GM19438 (cell line): ENCODE data around the gene STUB1.
A peak's percentile ranks its signal among the peaks of the same experiment; 100 is the strongest.

Source experiments
- ATAC-seq: cut with Tn5 transposase; IDR thresholded peaks from one replicate; pipeline ENCODE4 v1.9.1; 2021; ENCODE audit warnings: low read depth; ENCODE audit not compliant: unreplicated experiment

Gene STUB1

DNA sequence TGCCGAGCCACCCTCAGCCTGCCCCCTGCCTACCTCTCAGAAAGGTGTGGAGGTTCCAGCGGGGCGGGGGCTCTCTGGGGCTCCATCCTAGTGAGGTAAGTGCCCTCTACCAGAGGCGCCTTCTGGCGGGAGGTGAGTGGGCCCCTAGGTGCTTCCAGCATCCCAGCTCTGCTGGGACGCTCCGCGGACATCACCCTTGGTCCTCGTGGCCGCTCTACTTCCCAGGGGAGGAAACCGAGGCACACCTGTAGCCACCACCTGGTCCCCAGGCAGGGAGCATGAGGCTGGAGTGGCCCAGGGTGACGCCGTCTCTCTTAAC lies 37.2 kb upstream of the STUB1 start:
- no peak for ATAC-seq

- ATAC-seq, result no peak
These were observed 35.7 kb upstream of the STUB1 start for GRCh38 chr16:644556-644955.

GRCh38 chr16:645852-646678 lies 34.1 kb upstream of the STUB1 start:
- no peak for ATAC-seq

DNA sequence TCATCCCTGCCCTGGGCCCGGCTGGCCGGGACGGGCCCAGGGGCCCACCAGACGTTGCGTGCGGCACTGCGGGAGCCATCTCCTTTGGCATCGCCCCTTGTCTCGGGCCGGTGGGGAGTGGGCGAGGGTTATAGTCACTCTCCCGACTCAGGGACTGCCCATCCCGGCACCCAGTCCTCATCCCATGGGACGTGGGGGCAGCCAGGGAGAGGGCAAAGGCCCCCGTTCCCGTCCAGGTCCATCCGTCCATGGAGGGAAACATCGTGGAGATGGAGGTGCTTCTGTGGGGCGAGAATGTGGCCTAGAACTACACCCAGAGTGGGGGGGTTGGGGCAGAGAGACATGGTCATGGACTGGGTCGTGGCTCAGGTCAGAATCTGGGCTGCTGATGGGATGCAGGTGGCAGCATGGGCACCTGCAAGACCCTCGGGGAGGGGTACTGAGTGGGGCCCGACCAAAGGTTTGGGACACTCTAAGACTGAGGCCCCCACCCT lies 33.5 kb upstream of the STUB1 start:
- ATAC-seq, result no peak

DNA sequence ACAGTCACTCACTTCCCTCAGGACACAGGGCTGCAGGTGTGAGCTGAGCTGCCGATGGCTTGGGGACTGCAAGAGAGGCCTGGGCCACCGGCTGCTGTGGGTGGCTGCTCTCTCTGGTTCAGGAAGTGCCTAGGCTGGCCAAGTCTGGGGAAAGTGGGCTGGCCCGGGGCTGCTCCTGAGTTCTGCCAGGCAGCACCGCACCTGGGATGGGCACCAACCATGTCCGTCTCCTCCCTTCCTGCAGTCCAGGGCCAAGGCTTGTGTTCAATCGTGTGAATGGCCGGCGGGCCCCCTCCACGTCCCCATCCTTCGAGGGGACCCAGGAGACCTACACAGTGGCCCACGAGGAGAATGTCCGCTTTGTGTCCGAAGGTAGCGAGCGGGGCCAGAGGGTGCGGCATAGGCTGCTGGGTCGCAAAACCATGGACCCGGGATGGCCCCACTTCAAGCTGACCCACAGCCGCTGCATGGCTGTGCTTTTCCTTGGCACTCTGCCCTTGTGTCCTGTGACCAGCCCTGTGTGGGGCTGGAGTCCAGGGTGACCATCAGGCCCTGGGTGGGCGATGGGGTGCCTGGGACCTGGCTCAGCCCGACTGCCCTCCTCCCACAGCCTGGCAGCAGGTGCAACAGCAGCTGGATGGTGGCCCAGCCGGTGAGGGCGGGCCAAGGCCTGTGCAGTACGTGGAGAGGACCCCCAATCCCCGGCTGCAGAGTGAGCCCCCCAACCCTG lies 32.9 kb upstream of the STUB1 start:
- ATAC-seq, result no peak

DNA sequence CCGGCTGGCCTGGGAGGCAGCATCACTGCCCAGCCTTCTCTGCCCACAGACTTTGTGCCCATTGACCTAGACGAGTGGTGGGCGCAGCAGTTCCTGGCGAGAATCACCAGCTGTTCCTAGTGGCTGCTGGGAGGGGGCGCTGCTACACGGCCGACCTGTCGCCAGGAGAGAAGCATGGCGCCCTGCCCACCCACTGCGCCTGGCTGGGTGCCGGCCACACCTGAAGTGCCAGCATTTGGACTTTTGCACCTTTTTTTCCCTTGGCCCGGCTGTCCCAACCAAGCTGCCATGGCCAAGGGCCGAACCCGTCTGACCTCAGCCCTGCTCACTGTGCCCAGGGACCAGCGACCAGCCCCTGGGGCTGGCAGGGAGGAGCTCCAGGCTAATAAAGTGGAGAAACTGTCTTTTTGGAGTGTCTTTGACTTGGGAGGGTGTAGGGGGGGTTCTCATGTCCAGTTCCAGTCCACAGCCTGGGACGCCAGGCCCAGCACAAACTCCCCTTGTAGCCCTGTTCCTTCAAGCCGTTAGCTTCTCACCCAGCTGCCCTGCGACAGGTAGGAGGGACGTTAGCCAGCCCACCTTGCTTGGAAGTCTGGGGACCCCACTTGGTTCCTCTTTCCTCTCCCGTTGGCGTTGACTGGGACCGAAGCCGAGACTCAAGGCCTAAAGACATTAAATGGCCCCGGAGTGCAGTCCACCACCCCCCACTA lies 32.0 kb upstream of the STUB1 start:
- no peak for ATAC-seq

DNA sequence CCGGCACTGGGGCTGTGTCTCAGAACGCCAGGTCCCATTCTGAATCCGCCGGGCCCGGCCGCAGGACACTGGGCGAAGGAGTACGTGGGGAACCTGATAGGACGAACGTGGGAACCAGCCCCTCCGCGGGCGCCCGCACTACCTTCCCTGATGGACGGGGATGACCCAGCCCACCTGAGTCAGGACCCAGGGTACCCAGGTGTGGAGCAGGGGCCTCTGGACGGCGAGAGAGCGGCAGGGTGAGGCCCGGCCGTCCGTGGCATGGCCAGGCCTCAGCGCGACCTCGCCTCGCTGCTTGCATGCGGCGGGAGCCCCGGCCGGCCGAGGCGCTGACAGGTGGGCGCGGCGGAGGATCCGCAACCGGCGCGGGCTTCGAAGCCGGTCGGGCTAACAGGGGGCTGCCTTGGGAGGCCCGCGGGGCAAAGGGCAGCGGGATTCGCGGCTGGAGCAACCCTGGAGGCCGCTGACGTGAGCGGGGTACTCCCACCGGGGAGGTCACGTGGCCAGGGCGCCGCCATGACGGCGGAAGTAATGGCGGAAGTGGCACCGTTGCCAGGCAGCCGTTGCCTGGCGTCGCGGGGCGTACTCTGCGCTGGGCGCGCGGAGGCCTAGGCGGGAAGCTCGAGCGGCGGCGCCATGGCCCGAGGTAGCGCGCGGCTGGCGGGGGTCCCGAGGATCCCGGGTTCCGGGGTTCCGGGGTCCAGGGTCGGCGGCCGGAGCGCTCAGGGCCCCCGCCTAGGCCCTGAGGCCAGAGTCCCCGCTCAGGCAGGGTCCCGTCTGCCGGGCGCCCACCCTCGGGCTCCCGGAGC lies 31.2 kb upstream of the STUB1 start, which contains the start of gene WDR90:
TSS of gene WDR90 (plus strand) at position 585 of the 809 bp plus-strand sequence. CDS start at position 637, 52 bp downstream.
- ATAC-seq, result peak; percentile 73

- no peak for ATAC-seq
These were observed 30.6 kb upstream of the STUB1 start for GRCh38 chr16:649631-650030.

DNA sequence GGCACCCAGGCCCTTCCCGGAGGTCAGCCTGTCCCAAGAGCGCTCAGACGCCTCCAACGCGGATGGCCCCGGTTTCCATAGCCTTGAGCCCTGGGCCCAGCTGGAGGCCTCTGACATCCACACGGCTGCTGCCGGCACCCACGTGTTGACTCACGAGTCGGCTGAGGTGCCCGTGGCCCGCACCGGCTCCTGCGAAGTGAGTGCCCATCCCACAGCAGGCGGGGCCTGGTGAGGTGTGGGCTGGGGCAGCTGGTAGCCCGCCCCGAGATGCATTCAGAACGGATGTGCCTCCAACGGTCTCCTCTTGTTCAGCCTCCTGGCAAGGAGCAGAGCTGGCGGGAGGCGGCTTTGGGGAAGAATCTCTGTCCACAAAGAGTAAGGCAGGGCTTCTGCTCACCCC lies 28.4 kb upstream of the STUB1 start:
- ATAC-seq, result no peak

DNA sequence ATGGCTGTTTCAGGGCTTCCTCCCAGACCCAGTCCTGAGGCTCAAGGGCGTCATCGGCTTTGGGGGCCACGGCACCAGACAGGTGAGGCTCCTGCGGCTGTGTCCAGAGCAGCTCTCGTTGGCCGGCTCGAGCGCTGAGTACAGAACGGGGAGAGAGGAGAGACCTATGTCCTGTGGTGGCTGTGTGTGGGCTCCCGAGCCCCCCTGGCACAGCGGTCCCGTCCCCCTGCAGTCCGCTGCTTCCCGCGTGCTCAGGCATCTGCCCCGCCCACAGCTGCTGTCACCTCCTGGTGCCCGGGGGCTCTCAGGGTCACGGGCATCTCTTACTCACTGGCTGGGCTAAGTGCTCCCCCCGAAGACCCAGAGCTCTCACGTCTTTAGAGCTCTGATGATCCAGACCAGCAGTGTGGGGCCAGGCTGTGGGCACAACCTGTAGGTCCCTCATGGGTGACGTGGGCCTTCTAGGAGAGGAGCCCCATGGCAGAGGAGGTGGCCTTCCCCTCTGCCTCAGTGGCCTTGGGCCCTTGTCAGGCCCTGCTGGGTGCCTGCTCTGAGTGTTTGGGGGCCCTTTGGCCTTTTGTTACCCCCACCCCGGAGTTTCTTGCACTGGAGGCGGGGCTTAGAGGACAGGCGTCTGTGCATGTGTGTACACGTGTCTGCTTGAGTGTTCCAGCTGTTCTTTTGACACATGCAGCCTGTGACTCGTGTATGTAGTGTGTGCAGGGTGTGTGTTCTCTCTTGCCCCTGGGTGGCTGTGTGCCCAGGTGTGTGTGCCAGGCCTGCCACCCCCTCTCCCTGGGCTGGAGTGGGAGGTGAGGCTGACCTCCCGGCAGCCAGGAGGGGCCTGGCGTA lies 27.5 kb upstream of the STUB1 start:
- ATAC-seq, result no peak

DNA sequence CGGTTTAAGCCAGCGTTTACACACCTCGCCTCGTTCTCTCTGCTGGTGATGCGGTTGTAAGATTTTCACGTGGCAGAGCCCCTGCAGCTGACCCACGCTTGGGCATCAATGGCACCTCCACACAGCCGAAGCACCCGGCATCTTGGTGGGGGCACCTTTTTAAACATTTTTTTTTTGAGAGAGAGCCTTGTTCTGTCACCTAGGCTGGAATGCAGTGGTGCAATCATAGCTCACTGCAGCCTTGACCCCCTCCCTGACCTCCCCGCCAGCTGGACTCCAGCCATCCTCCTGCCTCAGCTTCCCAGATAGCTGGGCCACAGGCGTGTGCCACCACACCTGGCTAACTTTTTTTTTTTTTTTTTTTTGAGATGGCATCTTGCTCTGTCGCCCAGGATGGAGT lies 26.2 kb upstream of the STUB1 start:
- ATAC-seq, result no peak

DNA sequence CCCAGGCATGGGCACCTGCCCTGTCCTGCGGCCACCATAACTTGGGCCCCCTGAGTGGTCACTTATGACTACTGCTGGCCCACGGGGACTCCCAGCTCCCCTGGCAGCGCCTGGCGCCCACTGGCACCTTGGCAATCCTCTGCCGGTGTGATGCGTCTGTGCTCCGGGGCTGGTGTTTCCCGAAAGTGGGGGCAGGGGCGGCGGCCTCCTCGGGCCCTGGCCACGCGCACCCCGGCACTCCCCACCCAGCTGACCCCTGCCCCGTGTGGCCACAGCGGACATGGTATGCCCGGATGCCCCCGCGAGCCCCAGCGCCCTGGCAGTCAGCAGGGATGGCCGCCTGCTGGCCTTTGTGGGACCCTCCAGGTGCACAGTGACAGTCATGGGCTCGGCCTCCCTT lies 22.7 kb upstream of the STUB1 start:
- no peak for ATAC-seq

GRCh38 chr16:658679-659571 lies 21.3 kb upstream of the STUB1 start:
- no peak for ATAC-seq

DNA sequence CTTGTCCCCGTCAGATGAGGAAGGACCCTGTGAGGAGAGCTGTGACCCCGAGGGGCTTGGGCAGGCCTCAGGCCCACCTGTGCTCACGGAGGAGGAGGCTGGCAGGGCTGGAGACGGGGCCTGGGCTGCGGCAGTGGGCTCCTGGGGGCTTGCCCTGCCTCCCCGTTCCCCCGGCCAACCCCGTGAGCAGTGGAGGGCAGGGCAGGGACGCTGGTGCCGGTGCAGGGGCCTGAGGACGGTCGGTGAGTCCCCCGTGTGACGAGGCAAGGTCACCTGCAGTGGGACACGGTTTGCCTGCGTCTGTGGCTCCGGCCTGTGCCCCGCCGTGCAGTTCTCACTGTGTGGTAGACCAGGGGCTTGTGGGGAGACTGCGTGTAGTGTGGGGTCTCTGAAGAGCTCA lies 20.6 kb upstream of the STUB1 start:
- ATAC-seq, result no peak

- no peak for ATAC-seq
These were observed 20.1 kb upstream of the STUB1 start for GRCh38 chr16:660132-660458.

DNA sequence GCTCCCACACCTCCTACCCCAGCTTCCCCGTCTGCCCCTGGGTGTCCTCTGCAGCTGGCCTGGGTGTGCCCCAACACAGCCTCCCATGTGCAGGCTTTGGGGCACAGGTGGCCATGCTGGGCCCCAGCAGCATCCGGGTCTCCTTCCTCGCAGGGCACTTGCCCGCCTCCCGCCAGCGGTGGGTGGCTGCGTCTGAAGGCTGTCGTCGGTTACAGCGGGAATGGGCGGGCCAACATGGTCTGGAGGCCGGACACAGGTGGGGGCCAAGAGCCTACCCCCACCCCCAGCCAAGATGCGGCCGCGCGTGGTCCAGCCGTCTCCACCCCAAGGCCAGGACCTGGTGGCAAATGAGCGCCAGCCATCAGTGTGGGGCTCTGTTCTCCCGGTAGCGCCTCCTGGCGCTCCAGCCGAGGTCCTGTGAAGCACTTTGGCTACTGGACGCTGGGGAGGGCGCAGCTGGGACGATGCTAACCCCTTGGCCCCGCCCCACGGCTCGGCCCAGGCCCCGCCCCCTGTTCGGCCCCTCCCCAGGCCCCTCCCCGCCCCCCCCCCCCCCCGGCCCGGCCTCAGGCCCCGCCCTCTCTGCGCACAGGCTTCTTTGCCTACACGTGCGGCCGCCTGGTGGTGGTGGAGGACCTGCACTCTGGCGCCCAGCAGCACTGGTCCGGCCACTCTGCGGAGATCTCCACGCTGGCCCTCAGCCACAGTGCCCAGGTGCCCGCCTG lies 19.6 kb upstream of the STUB1 start:
- ATAC-seq, result peak; percentile 46

DNA sequence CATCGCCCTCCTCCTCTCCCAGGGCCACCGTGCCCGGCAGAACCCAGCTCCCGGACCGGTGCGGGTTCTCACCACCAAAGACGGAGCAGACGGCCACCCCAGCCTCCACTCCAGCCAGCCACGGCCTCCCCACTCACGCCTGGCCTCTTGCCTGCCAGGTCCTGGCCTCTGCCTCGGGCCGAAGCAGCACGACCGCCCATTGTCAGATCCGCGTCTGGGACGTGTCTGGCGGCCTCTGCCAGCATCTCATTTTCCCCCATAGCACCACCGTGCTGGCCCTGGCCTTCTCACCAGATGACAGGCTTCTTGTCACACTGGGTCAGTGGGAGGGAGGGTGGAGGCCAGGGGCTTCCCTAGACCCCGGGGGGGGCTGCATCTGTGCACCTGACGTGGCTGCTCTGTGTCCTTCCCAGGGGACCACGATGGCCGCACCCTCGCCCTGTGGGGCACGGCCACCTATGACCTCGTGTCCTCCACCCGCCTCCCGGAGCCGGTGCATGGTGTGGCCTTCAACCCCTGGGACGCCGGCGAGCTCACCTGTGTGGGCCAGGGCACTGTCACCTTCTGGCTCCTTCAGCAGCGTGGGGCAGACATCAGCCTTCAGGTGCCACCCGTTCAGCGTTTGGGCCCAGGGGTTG lies 18.9 kb upstream of the STUB1 start:
- peak; percentile 19 for ATAC-seq

GRCh38 chr16:662095-662494 lies 18.1 kb upstream of the STUB1 start:
- no peak for ATAC-seq
